Measurements from ENCODE around the gene EYS. TPM values are rescaled to one million over a fixed set of nuclear protein-coding genes. Genes with fewer than 3 reads are reported as not detected.
"Not testable (repeated sequence)": the region's sequence is repeated elsewhere in the genome, so short reads cannot be mapped to it uniquely, and the experiment has no call there.

The EYS gene
- total RNA-seq, 2 experiments from 2014 or later, result not detected

GRCh38 chr6:65627434-65627999, 79.5 kb downstream of the EYS start:
- ATAC-seq; H3K27me3 Mint-ChIP-seq; H3K9me3 Mint-ChIP-seq (ENCODE audit: low read depth); POLR2A ChIA-PET; intact Hi-C loops (cut with DNase I, micrococcal nuclease); H3K4me3 Mint-ChIP-seq; DNase-seq; H3K27ac Mint-ChIP-seq; H3K36me3 Mint-ChIP-seq (ENCODE audit: low read depth); H3K4me1 Mint-ChIP-seq; CTCF ChIA-PET: not testable (repeated sequence)

GRCh38 chr6:65627015-65627414, 80.0 kb downstream of the EYS start:
- CTCF ChIA-PET, result no interaction called here
- no peak overlapping the region for H3K4me3 Mint-ChIP-seq
- H3K36me3 Mint-ChIP-seq (ENCODE audit: low read depth), result no peaks in the 10 kb centered on the region
- no peak for ATAC-seq
- DNase-seq, result no peak
- H3K27ac Mint-ChIP-seq, result no peak overlapping the region
- H3K27me3 Mint-ChIP-seq, result no peaks in the 10 kb centered on the region
- intact Hi-C loops (cut with DNase I, micrococcal nuclease), result no loop called here
- POLR2A ChIA-PET, result no interaction called here
- H3K9me3 Mint-ChIP-seq (ENCODE audit: low read depth), result peaks cover 7% of the 10 kb centered on the region
- H3K4me1 Mint-ChIP-seq, result no peaks in the 10 kb centered on the region

GRCh38 chr6:65623566-65623965, 83.5 kb downstream of the EYS start:
- DNase-seq (no peak), ATAC-seq (no peak)
- CTCF ChIA-PET, result no interaction called here
- no peak overlapping the region for H3K27ac Mint-ChIP-seq
- no peaks in the 10 kb centered on the region for H3K4me1 Mint-ChIP-seq
- no peaks in the 10 kb centered on the region for H3K27me3 Mint-ChIP-seq
- POLR2A ChIA-PET, result no interaction called here
- no peak overlapping the region for H3K4me3 Mint-ChIP-seq
- H3K36me3 Mint-ChIP-seq (ENCODE audit: low read depth), result no peaks in the 10 kb centered on the region
- peaks cover 7% of the 10 kb centered on the region for H3K9me3 Mint-ChIP-seq (ENCODE audit: low read depth)
- intact Hi-C loops (cut with DNase I, micrococcal nuclease), result no loop called here

GRCh38 chr6:65610746-65611145, 96.3 kb downstream of the EYS start:
- intact Hi-C loops (cut with DNase I, micrococcal nuclease), result no loop called here
- no peaks in the 10 kb centered on the region for H3K36me3 Mint-ChIP-seq (ENCODE audit: low read depth)

GRCh38 chr6:65595540-65595939, 111.5 kb downstream of the EYS start:
- ChIA-PET POLR2A (no interaction called here), CTCF (no interaction called here)
- intact Hi-C loops (cut with DNase I, micrococcal nuclease), result no loop called here
- Mint-ChIP-seq H3K27ac (no peak overlapping the region), H3K9me3 (ENCODE audit: low read depth) (peaks cover 6% of the 10 kb centered on the region), H3K27me3 (no peaks in the 10 kb centered on the region), H3K4me1 (no peaks in the 10 kb centered on the region), H3K36me3 (ENCODE audit: low read depth) (no peaks in the 10 kb centered on the region), H3K4me3 (no peak overlapping the region)
- no peak for DNase-seq
- ATAC-seq, result no peak

More at GRCh38 chr6:65610746-65611145, 96.3 kb downstream of the EYS start:
- ATAC-seq (no peak), DNase-seq (no peak)
- Mint-ChIP-seq H3K4me1 (no peaks in the 10 kb centered on the region), H3K27me3 (no peaks in the 10 kb centered on the region), H3K4me3 (no peak overlapping the region), H3K9me3 (ENCODE audit: low read depth) (no peaks in the 10 kb centered on the region), H3K27ac (no peak overlapping the region)
- POLR2A ChIA-PET, result no interaction called here
- CTCF ChIA-PET, result no interaction called here

- ATAC-seq, result no peak
- ChIA-PET CTCF (no interaction called here), POLR2A (no interaction called here)
- H3K27me3 Mint-ChIP-seq, result no peaks in the 10 kb centered on the region
- no peak overlapping the region for H3K27ac Mint-ChIP-seq
- intact Hi-C loops (cut with DNase I, micrococcal nuclease), result no loop called here
- peaks cover 13% of the 10 kb centered on the region for H3K9me3 Mint-ChIP-seq (ENCODE audit: low read depth)
- DNase-seq, result no peak
- H3K36me3 Mint-ChIP-seq (ENCODE audit: low read depth), result no peaks in the 10 kb centered on the region
- H3K4me1 Mint-ChIP-seq, result no peaks in the 10 kb centered on the region
- H3K4me3 Mint-ChIP-seq, result no peak overlapping the region
Observed at GRCh38 chr6:65570340-65570739, 136.7 kb downstream of the EYS start.

- intact Hi-C loops (cut with DNase I, micrococcal nuclease), result no loop called here
- H3K4me3 Mint-ChIP-seq, result no peak overlapping the region
- no peaks in the 10 kb centered on the region for H3K36me3 Mint-ChIP-seq (ENCODE audit: low read depth)
- H3K27ac Mint-ChIP-seq, result no peak overlapping the region
- ATAC-seq, result no peak
- no peaks in the 10 kb centered on the region for H3K27me3 Mint-ChIP-seq
- ChIA-PET CTCF (no interaction called here), POLR2A (interaction anchor here (0.6 kb wide), 1 partner anchor 352 kb away, joined by 3 read pairs; no protein-coding TSS in a partner anchor)
- peaks cover 13% of the 10 kb centered on the region for H3K9me3 Mint-ChIP-seq (ENCODE audit: low read depth)
- no peak for DNase-seq
- H3K4me1 Mint-ChIP-seq, result no peaks in the 10 kb centered on the region
Observed at GRCh38 chr6:65569505-65569904, 137.5 kb downstream of the EYS start.

GRCh38 chr6:65569056-65569455, 138.0 kb downstream of the EYS start:
- H3K36me3 Mint-ChIP-seq (ENCODE audit: low read depth); H3K27ac Mint-ChIP-seq: not testable (repeated sequence)

GRCh38 chr6:65566117-65566516, 140.9 kb downstream of the EYS start:
- DNase-seq, result no peak
- H3K4me3 Mint-ChIP-seq, result no peak overlapping the region
- no peaks in the 10 kb centered on the region for H3K27me3 Mint-ChIP-seq
- H3K36me3 Mint-ChIP-seq (ENCODE audit: low read depth), result no peaks in the 10 kb centered on the region
- H3K27ac Mint-ChIP-seq, result no peak overlapping the region
- CTCF ChIA-PET, result no interaction called here
- POLR2A ChIA-PET, result no interaction called here
- ATAC-seq, result no peak
- peaks cover 19% of the 10 kb centered on the region for H3K9me3 Mint-ChIP-seq (ENCODE audit: low read depth)
- no peaks in the 10 kb centered on the region for H3K4me1 Mint-ChIP-seq
- intact Hi-C loops (cut with DNase I, micrococcal nuclease), result no loop called here

More at GRCh38 chr6:65569056-65569455, 138.0 kb downstream of the EYS start:
- intact Hi-C loops (cut with DNase I, micrococcal nuclease); POLR2A ChIA-PET; H3K27me3 Mint-ChIP-seq; CTCF ChIA-PET; H3K4me1 Mint-ChIP-seq; H3K4me3 Mint-ChIP-seq; ATAC-seq; DNase-seq: not testable (repeated sequence)
- peaks cover 14% of the 10 kb centered on the region for H3K9me3 Mint-ChIP-seq (ENCODE audit: low read depth)

- H3K27me3 Mint-ChIP-seq, result no peaks in the 10 kb centered on the region
- CTCF ChIA-PET, result interaction anchor here (1.5 kb wide), 1 partner anchor 18 kb away, joined by 3 read pairs; no protein-coding TSS in a partner anchor
- no peaks in the 10 kb centered on the region for H3K4me1 Mint-ChIP-seq
- POLR2A ChIA-PET, result no interaction called here
- no peak overlapping the region for H3K27ac Mint-ChIP-seq
- ATAC-seq (no peak), DNase-seq (no peak)
- no peak overlapping the region for H3K4me3 Mint-ChIP-seq
- no peaks in the 10 kb centered on the region for H3K36me3 Mint-ChIP-seq (ENCODE audit: low read depth)
- peaks cover 3% of the 10 kb centered on the region for H3K9me3 Mint-ChIP-seq (ENCODE audit: low read depth)
- intact Hi-C loops (cut with DNase I, micrococcal nuclease), result no loop called here
Observed at GRCh38 chr6:65558071-65558470, 149.0 kb downstream of the EYS start.

GRCh38 chr6:65557224-65557623, 149.8 kb downstream of the EYS start:
- H3K4me3 Mint-ChIP-seq, result no peak overlapping the region
- no peaks in the 10 kb centered on the region for H3K4me1 Mint-ChIP-seq
- no peak for DNase-seq
- CTCF ChIA-PET, result interaction anchor here (1.5 kb wide), 1 partner anchor 17 kb away, joined by 3 read pairs; no protein-coding TSS in a partner anchor
- H3K27ac Mint-ChIP-seq, result no peak overlapping the region
- intact Hi-C loops (cut with DNase I, micrococcal nuclease), result no loop called here
- no peak for ATAC-seq
- no peaks in the 10 kb centered on the region for H3K36me3 Mint-ChIP-seq (ENCODE audit: low read depth)
- POLR2A ChIA-PET, result no interaction called here
- H3K27me3 Mint-ChIP-seq, result no peaks in the 10 kb centered on the region
- H3K9me3 Mint-ChIP-seq (ENCODE audit: low read depth), result peaks cover 3% of the 10 kb centered on the region

GRCh38 chr6:65546894-65547293, 160.1 kb downstream of the EYS start:
- no peak overlapping the region for H3K27ac Mint-ChIP-seq
- no peaks in the 10 kb centered on the region for H3K27me3 Mint-ChIP-seq
- ChIA-PET CTCF (no interaction called here), POLR2A (no interaction called here)
- no peak for ATAC-seq
- peaks cover 5% of the 10 kb centered on the region for H3K9me3 Mint-ChIP-seq (ENCODE audit: low read depth)
- no peaks in the 10 kb centered on the region for H3K36me3 Mint-ChIP-seq (ENCODE audit: low read depth)
- H3K4me3 Mint-ChIP-seq, result no peak overlapping the region
- DNase-seq, result no peak
- intact Hi-C loops (cut with DNase I, micrococcal nuclease), result no loop called here
- H3K4me1 Mint-ChIP-seq, result no peaks in the 10 kb centered on the region

GRCh38 chr6:65545920-65546319, 161.1 kb downstream of the EYS start:
- POLR2A ChIA-PET, result no interaction called here

More at GRCh38 chr6:65545920-65546319, 161.1 kb downstream of the EYS start:
- peaks cover 5% of the 10 kb centered on the region for H3K9me3 Mint-ChIP-seq (ENCODE audit: low read depth)
- H3K36me3 Mint-ChIP-seq (ENCODE audit: low read depth), result no peaks in the 10 kb centered on the region
- CTCF ChIA-PET, result no interaction called here
- intact Hi-C loops (cut with DNase I, micrococcal nuclease), result no loop called here
- DNase-seq (no peak), ATAC-seq (no peak)
- H3K4me3 Mint-ChIP-seq, result no peak overlapping the region
- no peaks in the 10 kb centered on the region for H3K27me3 Mint-ChIP-seq
- H3K4me1 Mint-ChIP-seq, result no peaks in the 10 kb centered on the region
- no peak overlapping the region for H3K27ac Mint-ChIP-seq
